ENCODE results near the gene DDA1.

Gene DDA1

GRCh38 chr19:17348700-17349099 lies 39.3 kb downstream of the DDA1 start:
- no peak overlapping the region for H3K27ac ChIP-seq
- DNase-seq, result peak; percentile 37
- H3K27me3 ChIP-seq (replicated peaks), result no peaks in the 10 kb centered on the region
- peak overlapping the region; percentile 17 for H3K4me3 ChIP-seq (ENCODE audit: low read depth, low read length)
- in situ Hi-C loops (cut with HindIII; ENCODE audit: low pct_ligation_motif_present, low sequenced_read_pairs), result no loop called here
- no peaks in the 10 kb centered on the region for H3K36me3 ChIP-seq (replicated peaks)
- TF ChIP-seq CTCF (IDR thresholded peaks at IDR 0.05; ENCODE audit: low read depth, low read length, missing control alignments), result no peak

GRCh38 chr19:17351815-17352435 lies 42.6 kb downstream of the DDA1 start:
- H3K27ac ChIP-seq, result no peak overlapping the region
- no peak for DNase-seq
- H3K36me3 ChIP-seq (replicated peaks), result no peaks in the 10 kb centered on the region
- H3K27me3 ChIP-seq (replicated peaks), result no peaks in the 10 kb centered on the region
- no peak for TF ChIP-seq CTCF (IDR thresholded peaks at IDR 0.05; ENCODE audit: low read depth, low read length, missing control alignments)
- in situ Hi-C loops (cut with HindIII; ENCODE audit: low pct_ligation_motif_present, low sequenced_read_pairs), result no loop called here
- H3K4me3 ChIP-seq (ENCODE audit: low read depth, low read length), result no peak overlapping the region

GRCh38 chr19:17352608-17353280 lies 43.4 kb downstream of the DDA1 start:
- no peak for TF ChIP-seq CTCF (IDR thresholded peaks at IDR 0.05; ENCODE audit: low read depth, low read length, missing control alignments)
- Histone ChIP-seq H3K27me3 (replicated peaks) (no peaks in the 10 kb centered on the region), H3K36me3 (replicated peaks) (no peaks in the 10 kb centered on the region), H3K4me3 (ENCODE audit: low read depth, low read length) (no peak overlapping the region), H3K27ac (no peak overlapping the region)
- in situ Hi-C loops (cut with HindIII; ENCODE audit: low pct_ligation_motif_present, low sequenced_read_pairs), result no loop called here
- no peak for DNase-seq

GRCh38 chr19:17353386-17353785 lies 44.0 kb downstream of the DDA1 start:
- no peak for DNase-seq
- in situ Hi-C loops (cut with HindIII; ENCODE audit: low pct_ligation_motif_present, low sequenced_read_pairs), result no loop called here
- no peaks in the 10 kb centered on the region for H3K27me3 ChIP-seq (replicated peaks)
- no peaks in the 10 kb centered on the region for H3K36me3 ChIP-seq (replicated peaks)
- no peak overlapping the region for H3K27ac ChIP-seq
- TF ChIP-seq CTCF (IDR thresholded peaks at IDR 0.05; ENCODE audit: low read depth, low read length, missing control alignments), result no peak
- no peak overlapping the region for H3K4me3 ChIP-seq (ENCODE audit: low read depth, low read length)

GRCh38 chr19:17357078-17357666 lies 47.8 kb downstream of the DDA1 start:
- in situ Hi-C loops (cut with HindIII; ENCODE audit: low pct_ligation_motif_present, low sequenced_read_pairs), result no loop called here
- H3K27ac ChIP-seq, result no peak overlapping the region
- no peak overlapping the region for H3K4me3 ChIP-seq (ENCODE audit: low read depth, low read length)
- DNase-seq, result no peak
- TF ChIP-seq CTCF (IDR thresholded peaks at IDR 0.05; ENCODE audit: low read depth, low read length, missing control alignments), result no peak
- no peaks in the 10 kb centered on the region for H3K36me3 ChIP-seq (replicated peaks)
- H3K27me3 ChIP-seq (replicated peaks), result no peaks in the 10 kb centered on the region
